ENCODE data around the gene SMAP2.

The SMAP2 gene

DNA sequence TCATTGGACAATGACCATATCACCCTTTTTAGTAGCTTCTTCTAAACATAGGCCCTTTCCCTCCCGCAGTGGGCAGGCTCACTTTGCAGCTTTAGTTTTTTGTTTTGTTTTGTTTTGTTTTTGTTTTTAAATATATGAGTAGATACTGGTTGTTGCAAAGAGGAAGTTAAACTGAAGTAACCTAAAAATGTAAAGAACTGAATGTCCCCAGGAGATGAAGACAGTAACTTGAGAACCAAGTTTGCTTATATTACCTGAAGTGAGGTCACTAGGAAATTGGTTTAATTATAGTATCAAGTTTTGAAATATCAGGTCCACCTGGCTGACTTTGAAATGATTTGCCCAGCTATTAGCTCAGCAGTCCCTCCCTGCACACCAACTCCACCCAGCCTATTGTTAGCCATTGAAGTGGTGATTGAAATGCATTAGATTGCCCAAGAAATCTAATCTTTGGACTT, 18.2 kb downstream of the SMAP2 start:
- no peak for DNase-seq

DNA sequence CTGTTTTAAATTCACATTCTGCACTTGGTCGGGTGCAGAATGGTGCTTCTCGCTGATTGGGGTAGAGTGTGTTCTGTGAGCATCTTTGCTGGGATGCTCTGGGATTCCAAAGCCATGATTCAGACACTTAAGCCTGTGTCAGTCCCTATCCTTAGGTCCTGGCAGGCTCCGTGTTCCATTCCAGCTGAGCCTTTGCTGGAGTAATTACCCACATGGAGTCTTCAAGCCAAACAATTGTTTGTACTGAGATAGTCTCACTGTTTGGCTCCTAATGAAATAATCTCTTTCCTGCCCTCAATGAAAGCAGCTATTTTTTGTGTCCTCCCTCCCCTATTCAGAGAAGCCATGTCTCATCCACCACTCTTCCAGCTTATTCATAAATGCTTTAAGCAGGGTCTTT, 18.7 kb downstream of the SMAP2 start:
- DNase-seq, result no peak

- no peak for DNase-seq
These were observed 19.6 kb downstream of the SMAP2 start for GRCh38 chr1:40393173-40393572.

DNA sequence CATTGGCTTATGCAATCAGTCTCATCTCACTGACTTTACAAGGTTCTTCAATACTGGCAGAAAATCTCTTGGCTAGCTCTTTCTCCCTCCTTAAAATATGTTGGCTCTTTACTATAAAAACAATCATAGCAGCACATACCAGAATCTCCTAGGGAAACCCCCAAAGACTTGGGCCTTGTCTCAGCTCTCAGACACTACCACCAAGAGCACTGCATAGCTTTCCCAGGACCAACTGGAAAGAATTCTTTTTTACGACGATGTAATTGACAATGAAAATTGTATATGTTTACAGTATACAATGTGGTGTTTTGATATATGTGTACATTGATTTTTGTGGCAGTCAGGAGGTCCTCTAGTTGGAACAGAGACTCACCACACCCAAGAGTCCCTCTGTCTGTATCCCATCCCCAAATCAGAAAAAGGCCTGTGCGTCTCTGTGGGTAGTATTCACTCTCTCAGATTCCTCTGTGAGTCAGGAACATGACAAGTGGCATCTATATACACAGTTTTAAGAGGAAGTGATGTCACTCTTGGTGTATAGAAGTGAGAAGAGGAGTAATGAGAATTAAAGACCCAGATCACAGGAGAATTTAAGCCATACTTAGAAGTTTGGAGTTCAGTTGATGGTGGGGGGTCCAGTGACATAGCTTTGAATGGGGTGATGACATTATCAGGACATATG, 21.1 kb downstream of the SMAP2 start:
- DNase-seq, result no peak

- DNase-seq, result no peak
These were observed 22.0 kb downstream of the SMAP2 start for GRCh38 chr1:40395190-40396175.

- no peak for DNase-seq
These were observed 22.9 kb downstream of the SMAP2 start for GRCh38 chr1:40396420-40396819.

DNA sequence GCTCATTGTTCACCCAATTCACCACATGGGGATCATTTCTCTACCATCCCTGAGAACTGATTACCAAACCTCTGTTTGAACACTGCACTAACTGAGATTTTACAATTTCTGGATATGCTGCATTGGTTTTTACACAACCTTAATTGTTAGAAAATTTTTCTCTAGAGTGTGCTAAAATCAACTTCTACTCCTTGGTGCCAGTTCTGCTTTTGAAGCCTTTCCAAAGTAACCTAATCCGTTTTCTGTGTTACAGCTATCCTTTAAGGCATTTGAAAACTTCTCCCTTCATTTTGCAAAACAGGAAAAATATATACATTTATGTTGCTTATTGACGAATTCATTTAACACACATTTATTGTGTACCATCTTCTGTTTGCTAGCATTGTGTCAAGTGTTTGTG, 23.7 kb downstream of the SMAP2 start:
- DNase-seq, result no peak

- DNase-seq, result no peak
These were observed 26.6 kb downstream of the SMAP2 start for GRCh38 chr1:40399984-40400704.

GRCh38 chr1:40401473-40402201, 28.1 kb downstream of the SMAP2 start:
- DNase-seq, result no peak

DNA sequence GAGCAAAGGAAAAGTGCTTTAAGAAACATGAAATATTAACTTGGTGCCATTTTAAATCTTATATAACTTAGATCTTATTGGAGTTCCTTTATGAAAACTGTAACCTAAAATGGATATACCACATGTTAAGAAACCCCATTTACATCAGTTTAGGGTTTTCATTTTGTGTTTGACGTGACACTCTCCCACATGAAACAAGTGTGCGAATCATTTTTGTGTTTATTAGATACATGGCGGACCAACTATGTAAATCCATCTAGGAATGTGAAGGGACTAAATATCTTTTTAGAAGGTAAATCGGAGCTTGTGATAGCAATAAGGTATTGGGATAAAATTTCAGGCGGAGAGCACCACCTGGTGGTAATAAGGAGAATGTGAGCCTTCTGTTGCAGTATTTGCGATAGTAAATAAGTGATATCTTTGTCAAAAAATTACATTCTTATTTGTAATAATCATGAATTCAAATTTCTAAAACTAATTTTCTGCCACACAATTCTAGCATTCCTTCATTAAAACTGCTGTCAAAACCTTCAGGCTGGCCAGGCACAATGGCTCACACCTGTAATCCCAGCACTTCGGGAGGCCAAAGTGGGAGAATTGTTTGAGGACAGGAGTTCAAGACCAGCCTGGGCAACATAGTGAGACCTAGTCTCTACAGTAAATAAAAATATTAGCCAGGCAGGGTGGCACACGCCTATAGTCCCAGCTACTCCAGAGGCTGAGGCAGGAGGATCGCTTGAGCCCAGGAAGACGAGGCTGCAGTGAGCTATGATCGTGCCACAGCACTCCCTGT, 31.3 kb downstream of the SMAP2 start:
- DNase-seq, result no peak

- no peak for DNase-seq
These were observed 32.3 kb downstream of the SMAP2 start for GRCh38 chr1:40405812-40406211.

DNA sequence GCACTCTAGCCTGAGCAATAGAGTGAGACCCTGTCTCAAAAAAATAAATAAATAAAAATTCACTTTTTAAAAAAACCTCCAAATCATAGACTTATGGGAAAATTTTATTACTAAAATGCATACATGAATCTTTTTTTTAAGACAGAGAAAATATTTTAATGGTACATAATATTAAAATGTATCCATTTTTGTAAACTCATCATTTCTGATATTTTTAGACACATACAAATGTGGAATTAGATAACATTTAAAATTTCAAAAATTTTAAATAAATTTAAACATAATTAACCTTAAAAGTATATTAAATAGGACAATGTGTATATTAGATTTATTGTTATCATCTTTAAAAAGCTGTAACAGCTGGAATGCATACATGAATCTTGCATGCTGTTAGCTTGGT, 33.9 kb downstream of the SMAP2 start:
- no peak for DNase-seq

GRCh38 chr1:40409467-40409866, 35.9 kb downstream of the SMAP2 start:
- no peak for DNase-seq

DNA sequence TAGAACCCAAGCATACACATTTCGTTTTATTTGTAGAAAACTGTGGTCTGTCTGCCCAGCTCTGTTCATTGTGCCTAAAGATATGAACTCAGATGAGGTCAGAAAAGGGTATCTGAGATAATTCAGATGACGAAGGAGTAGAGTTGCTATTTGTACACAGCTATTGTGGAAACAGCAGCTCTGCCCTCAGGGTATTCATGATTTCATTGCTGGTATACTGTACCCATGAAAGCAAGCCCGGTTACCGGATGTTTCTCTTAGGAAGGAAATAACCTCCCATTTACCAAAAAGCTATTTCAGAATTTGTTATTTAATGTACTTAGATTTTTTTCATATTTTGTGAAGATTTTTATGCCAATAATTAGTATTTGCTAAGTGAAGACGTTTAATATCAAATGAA, 37.8 kb downstream of the SMAP2 start:
- no peak for DNase-seq

DNA sequence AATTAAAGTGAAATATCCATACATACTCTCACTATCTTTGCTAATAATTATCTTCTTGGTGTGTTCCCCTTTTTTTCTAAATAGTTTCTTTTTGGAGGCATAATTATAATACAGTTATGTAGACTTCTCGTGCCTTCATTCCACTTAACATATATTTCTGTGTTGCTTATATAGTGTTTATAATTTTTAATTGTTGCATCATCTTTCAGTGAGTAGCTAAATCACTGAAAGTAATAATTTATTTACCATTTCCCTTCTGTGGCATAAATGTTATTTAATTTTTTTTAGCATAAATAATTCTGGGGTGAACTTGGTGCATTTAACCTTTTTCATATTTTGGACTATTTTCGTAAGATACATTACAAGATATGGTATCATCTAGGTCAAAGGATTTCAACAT, 38.3 kb downstream of the SMAP2 start:
- DNase-seq, result no peak

GRCh38 chr1:40413527-40414252, 40.2 kb downstream of the SMAP2 start:
- DNase-seq, result no peak

DNA sequence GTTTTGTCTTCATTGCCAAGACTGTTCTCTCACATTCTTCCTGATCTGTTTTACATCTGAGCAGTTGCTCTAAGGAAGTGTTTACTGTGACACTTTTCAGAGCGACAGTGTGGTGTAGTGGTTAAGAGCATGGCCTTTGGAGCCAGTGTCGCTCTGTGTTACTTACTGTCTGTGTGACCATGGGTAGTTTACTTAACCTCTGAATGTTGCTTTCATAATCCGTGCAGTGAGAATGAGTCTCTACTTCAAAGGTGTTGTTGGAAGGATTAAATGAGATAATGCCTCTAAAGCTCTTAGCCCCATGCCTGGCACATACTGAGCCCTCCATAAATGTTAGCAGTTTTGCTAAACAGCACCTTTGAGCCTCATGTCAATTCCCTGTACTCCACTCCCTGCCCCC, 40.8 kb downstream of the SMAP2 start:
- no peak for DNase-seq

DNA sequence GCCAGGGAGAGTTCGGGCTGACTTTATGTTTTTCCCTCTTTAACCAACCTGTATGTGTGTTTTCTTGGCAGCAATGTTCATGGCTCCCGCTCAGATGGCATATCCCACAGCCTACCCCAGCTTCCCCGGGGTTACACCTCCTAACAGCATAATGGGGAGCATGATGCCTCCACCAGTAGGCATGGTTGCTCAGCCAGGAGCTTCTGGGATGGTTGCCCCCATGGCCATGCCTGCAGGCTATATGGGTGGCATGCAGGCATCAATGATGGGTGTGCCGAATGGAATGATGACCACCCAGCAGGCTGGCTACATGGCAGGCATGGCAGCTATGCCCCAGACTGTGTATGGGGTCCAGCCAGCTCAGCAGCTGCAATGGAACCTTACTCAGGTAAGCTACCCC, 43.2 kb downstream of the SMAP2 start:
- no peak for DNase-seq

GRCh38 chr1:40421431-40422384, 48.2 kb downstream of the SMAP2 start:
- no peak for DNase-seq
